CD4-positive, alpha-beta T cell treated with Interleukin-10 for 1 hour (primary cell): Measurements from ENCODE around the gene SKI.
"Not testable (repeated sequence)": the region's sequence is repeated elsewhere in the genome, so short reads cannot be mapped to it uniquely, and the experiment has no call there.

ENCODE experiments used
- DNase-seq: peaks from one replicate; pipeline ENCODE4 v3.0.0-alpha.2; 2020

Gene SKI

GRCh38 chr1:2231532-2232254 lies 3.6 kb downstream of the SKI start:
- peak; percentile 87 for DNase-seq

- no peak for DNase-seq
These were observed 4.3 kb downstream of the SKI start for GRCh38 chr1:2232255-2232915.

- DNase-seq = no peak
These were observed 4.9 kb downstream of the SKI start for GRCh38 chr1:2232916-2233438.

GRCh38 chr1:2233468-2233867 lies 5.3 kb downstream of the SKI start:
- no peak for DNase-seq

GRCh38 chr1:2233997-2234761 lies 6.1 kb downstream of the SKI start:
- DNase-seq = peak; percentile 88

- peak; percentile 56 for DNase-seq
These were observed 6.6 kb downstream of the SKI start for GRCh38 chr1:2234762-2235113.

GRCh38 chr1:2235300-2235998 lies 7.3 kb downstream of the SKI start:
- DNase-seq = no peak

GRCh38 chr1:2236695-2237677 lies 8.9 kb downstream of the SKI start:
- peak; percentile 74 for DNase-seq

GRCh38 chr1:2237773-2238172 lies 9.7 kb downstream of the SKI start:
- no peak for DNase-seq

- DNase-seq = no peak
These were observed 10.4 kb downstream of the SKI start for GRCh38 chr1:2238361-2239012.

- DNase-seq = no peak
These were observed 10.9 kb downstream of the SKI start for GRCh38 chr1:2239013-2239370.

- no peak for DNase-seq
These were observed 11.4 kb downstream of the SKI start for GRCh38 chr1:2239384-2239985.

GRCh38 chr1:2240270-2241156 lies 12.4 kb downstream of the SKI start:
- no peak for DNase-seq

GRCh38 chr1:2241820-2242219 lies 13.7 kb downstream of the SKI start:
- DNase-seq = no peak

GRCh38 chr1:2242814-2243725 lies 15.0 kb downstream of the SKI start:
- no peak for DNase-seq

GRCh38 chr1:2247045-2247394 lies 18.9 kb downstream of the SKI start:
- DNase-seq = not testable (repeated sequence)

- no peak for DNase-seq
These were observed 19.6 kb downstream of the SKI start for GRCh38 chr1:2247760-2248126.

- no peak for DNase-seq
These were observed 20.2 kb downstream of the SKI start for GRCh38 chr1:2248127-2248826.
